GM23248 (cell line): ENCODE measurements around the gene NCOR2. TPM values are rescaled to one million over a fixed set of nuclear protein-coding genes. Genes with fewer than 3 reads are reported as not detected.

ENCODE experiments used
- DNase-seq: peaks from one replicate; pipeline ENCODE4 v3.0.0-alpha.2; 2015
- H2AFZ ChIP-seq: fragments of 200-600 bp; sonication (generic); 2 replicates; pipeline ENCODE4 v1.6.1; 2016; ENCODE audit warnings: antibody characterized with exemption
- H3F3A ChIP-seq: fragments of 200-600 bp; sonication (generic); 2 replicates; pipeline ENCODE4 v1.6.1; 2016; ENCODE audit warnings: mild to moderate bottlenecking, antibody characterized with exemption, mixed run types; ENCODE audit not compliant: insufficient read depth
- H3K27ac ChIP-seq: fragments of 200-600 bp; sonication (generic); 2 replicates; pipeline ENCODE4 v1.5.1; 2016; ENCODE audit warnings: mild to moderate bottlenecking
- H3K27me3 ChIP-seq: fragments of 200-600 bp; sonication (generic); replicated peaks from 2 replicates; pipeline ENCODE4 v1.6.1; 2016; ENCODE audit warnings: mild to moderate bottlenecking; ENCODE audit not compliant: insufficient read depth
- H3K36me3 ChIP-seq: fragments of 200-600 bp; sonication (generic); 2 replicates; pipeline ENCODE4 v1.6.1; 2016; ENCODE audit warnings: low read depth, mild to moderate bottlenecking
- H3K4me1 ChIP-seq: fragments of 200-600 bp; sonication (generic); 2 replicates; pipeline ENCODE4 v1.6.1; 2016; ENCODE audit warnings: mild to moderate bottlenecking; ENCODE audit not compliant: insufficient read depth
- H3K4me2 ChIP-seq: fragments of 200-600 bp; sonication (generic); one replicate; pipeline ENCODE4 v1.6.1; 2016; ENCODE audit warnings: mild to moderate bottlenecking; ENCODE audit not compliant: unreplicated experiment
- H3K4me3 ChIP-seq: fragments of 200-600 bp; sonication (generic); 2 replicates; pipeline ENCODE4 v1.5.1; 2016; ENCODE audit warnings: mild to moderate bottlenecking
- H3K79me2 ChIP-seq: fragments of 200-600 bp; sonication (generic); 2 replicates; pipeline ENCODE4 v1.6.1; 2016; ENCODE audit warnings: mild to moderate bottlenecking; ENCODE audit not compliant: insufficient read depth
- H3K9ac ChIP-seq: fragments of 200-600 bp; sonication (generic); 2 replicates; pipeline ENCODE4 v1.6.1; 2016; ENCODE audit warnings: mild to moderate bottlenecking
- H3K9me2 ChIP-seq: fragments of 200-600 bp; sonication (generic); 2 replicates; pipeline ENCODE4 v1.6.1; 2016; ENCODE audit warnings: mixed run types, mild to moderate bottlenecking, moderate library complexity; ENCODE audit not compliant: insufficient read depth
- H3K9me3 ChIP-seq: fragments of 200-600 bp; sonication (generic); one replicate; pipeline ENCODE4 v1.6.1; 2017; ENCODE audit warnings: low read depth
- H4K20me1 ChIP-seq: fragments of 200-600 bp; sonication (generic); 2 replicates; pipeline ENCODE4 v1.6.0; 2016; ENCODE audit not compliant: insufficient read depth
- EZH2 ChIP-seq: fragments of 200-600 bp; sonication (generic); IDR thresholded peaks from 2 replicates; pipeline ENCODE4 v1.6.1; 2018; ENCODE audit warnings: antibody characterized with exemption, mild to moderate bottlenecking; ENCODE audit not compliant: insufficient read depth, poor library complexity, severe bottlenecking
- EZH2phosphoT487 ChIP-seq: fragments of 200-600 bp; sonication (generic); IDR thresholded peaks from 2 replicates; pipeline ENCODE4 v1.6.1; 2018; ENCODE audit warnings: antibody characterized with exemption, moderate library complexity, mild to moderate bottlenecking, low read depth; ENCODE audit not compliant: insufficient read depth
- WGBS, 2 experiments: methylation state at CpG; one replicate each; pipeline ENCODE4 v1.1.6; 2015 to 2017; ENCODE audit warnings: low lambda C conversion rate in 2 of 2, low coverage in 1 of 2; ENCODE audit errors: missing lambda C conversion rate in 2 of 2; 5-methylcytosine and 5-hydroxymethylcytosine counted together
- in situ Hi-C: fragments of 300-500 bp; cut with MboI; formaldehyde crosslinking; loops from 2 replicates; pipeline ENCODE4 v1.15.0; 2020
- polyA plus RNA-seq: library from polyadenylated mRNA; unstranded; fragments of >200 nt; fragmentation: Nextera tagmentation; extraction: Ambion mirVana; gene quantifications from 2 replicates; pipeline ENCODE4 v1.2.1, GENCODE V29; 2016
- total RNA-seq: library from RNA; depleted of rRNA; stranded (reverse); fragments of >200 nt; shearing (Covaris generic); gene quantifications from 2 replicates; pipeline ENCODE4 v1.2.3, GENCODE V29; 2014

The NCOR2 gene
- total and polyA plus RNA-seq, 2 experiments from 2014 or later: 37.7 to 43.5 TPM

- WGBS, 2 experiments: 85% methylated on average over 25 to 26 of the region's 26 CpGs
- Histone ChIP-seq H3K27me3 (no peaks in the 10 kb centered on the region), H3K4me1 (peaks cover 38% of the 10 kb centered on the region), H3K9ac (no peak overlapping the region), H3K27ac (no peak overlapping the region), H3K79me2 (peaks cover 87% of the 10 kb centered on the region), H2AFZ (no peak overlapping the region), H3K36me3 (no peaks in the 10 kb centered on the region), H3F3A (peaks cover 19% of the 10 kb centered on the region; the same call in 1 of the 2 replicates), H3K4me2 (no peak overlapping the region), H3K9me2 (no peaks in the 10 kb centered on the region), H3K4me3 (no peak overlapping the region), H4K20me1 (no peaks in the 10 kb centered on the region), H3K9me3 (no peaks in the 10 kb centered on the region)
- TF ChIP-seq EZH2: no peak
- no peak for TF ChIP-seq EZH2phosphoT487
- in situ Hi-C loops: no loop called here
- peak; percentile 51 for DNase-seq
Observed at GRCh38 chr12:124545508-124546418, 21.6 kb downstream of the NCOR2 start.

GRCh38 chr12:124544983-124545382, 22.4 kb downstream of the NCOR2 start:
- in situ Hi-C loops: no loop called here
- Histone ChIP-seq H3K9me2 (no peaks in the 10 kb centered on the region), H3K4me3 (no peak overlapping the region), H4K20me1 (peaks cover under 1% of the 10 kb centered on the region; the same call in 1 of the 2 replicates), H2AFZ (no peak overlapping the region), H3K9ac (no peak overlapping the region), H3F3A (peaks cover 16% of the 10 kb centered on the region; the same call in 1 of the 2 replicates), H3K4me1 (peaks cover 30% of the 10 kb centered on the region), H3K27me3 (no peaks in the 10 kb centered on the region), H3K27ac (no peak overlapping the region), H3K36me3 (no peaks in the 10 kb centered on the region), H3K9me3 (no peaks in the 10 kb centered on the region), H3K79me2 (peaks cover 82% of the 10 kb centered on the region), H3K4me2 (no peak overlapping the region)
- 69 to 70% methylated on average over 8 of the region's 8 CpGs for WGBS, 2 experiments
- TF ChIP-seq EZH2phosphoT487 (no peak), EZH2 (no peak)
- DNase-seq: no peak

GRCh38 chr12:124544311-124544970, 23.0 kb downstream of the NCOR2 start:
- Histone ChIP-seq H3K4me1 (peaks cover 26% of the 10 kb centered on the region), H3K36me3 (no peaks in the 10 kb centered on the region), H3K9me2 (no peaks in the 10 kb centered on the region), H3K27ac (no peak overlapping the region), H4K20me1 (peaks cover 4% of the 10 kb centered on the region; the same call in 1 of the 2 replicates), H3F3A (peaks cover 16% of the 10 kb centered on the region; the same call in 1 of the 2 replicates), H3K4me3 (no peak overlapping the region), H3K9me3 (no peaks in the 10 kb centered on the region), H3K79me2 (peaks cover 82% of the 10 kb centered on the region), H3K9ac (peak overlapping the region; percentile 64; the same call in 1 of the 2 replicates), H3K27me3 (no peaks in the 10 kb centered on the region), H2AFZ (no peak overlapping the region), H3K4me2 (no peak overlapping the region)
- DNase-seq: no peak
- no peak for TF ChIP-seq EZH2
- TF ChIP-seq EZH2phosphoT487: no peak
- 51 to 53% methylated on average over 13 to 16 of the region's 16 CpGs for WGBS, 2 experiments
- in situ Hi-C loops: no loop called here

GRCh38 chr12:124543590-124544310, 23.7 kb downstream of the NCOR2 start:
- Histone ChIP-seq H3K9me3 (no peaks in the 10 kb centered on the region), H2AFZ (no peak overlapping the region), H3K9me2 (no peaks in the 10 kb centered on the region), H4K20me1 (peaks cover 4% of the 10 kb centered on the region; the same call in 1 of the 2 replicates), H3K27ac (no peak overlapping the region), H3K27me3 (no peaks in the 10 kb centered on the region), H3K79me2 (peaks cover 82% of the 10 kb centered on the region), H3K4me3 (no peak overlapping the region), H3K4me2 (no peak overlapping the region), H3K4me1 (peaks cover 20% of the 10 kb centered on the region), H3K36me3 (no peaks in the 10 kb centered on the region), H3K9ac (peak overlapping the region; percentile 64), H3F3A (peaks cover 15% of the 10 kb centered on the region; the same call in 1 of the 2 replicates)
- in situ Hi-C loops: no loop called here
- peak; percentile 45 for DNase-seq
- TF ChIP-seq EZH2 (no peak), EZH2phosphoT487 (no peak)
- 32 to 42% methylated on average over 33 to 36 of the region's 37 CpGs for WGBS, 2 experiments
